GM18858 (cell line): Measurements from ENCODE around the gene PBX1.

ENCODE experiments used
- ATAC-seq: cut with Tn5 transposase; IDR thresholded peaks from one replicate; pipeline ENCODE4 v1.9.1; 2021; ENCODE audit not compliant: unreplicated experiment

The PBX1 gene

GRCh38 chr1:164771619-164772361 is 212.8 kb downstream of the PBX1 start:
- no peak for ATAC-seq

- ATAC-seq, result peak; percentile 91
Observed at GRCh38 chr1:164772635-164773034, 213.7 kb downstream of the PBX1 start.

- no peak for ATAC-seq
Observed at GRCh38 chr1:164773102-164773501, 214.1 kb downstream of the PBX1 start.

GRCh38 chr1:164774413-164774812 is 215.4 kb downstream of the PBX1 start:
- no peak for ATAC-seq

- no peak for ATAC-seq
Observed at GRCh38 chr1:164774819-164775654, 216.1 kb downstream of the PBX1 start.

GRCh38 chr1:164777518-164777917 is 218.5 kb downstream of the PBX1 start:
- ATAC-seq, result no peak

- no peak for ATAC-seq
Observed at GRCh38 chr1:164779376-164779775, 220.4 kb downstream of the PBX1 start.

- no peak for ATAC-seq
Observed at GRCh38 chr1:164780111-164780812, 221.3 kb downstream of the PBX1 start.

GRCh38 chr1:164780863-164781262 is 221.9 kb downstream of the PBX1 start:
- ATAC-seq, result no peak

- no peak for ATAC-seq
Observed at GRCh38 chr1:164781972-164782371, 223.0 kb downstream of the PBX1 start.

GRCh38 chr1:164783778-164784555 is 225.0 kb downstream of the PBX1 start:
- ATAC-seq, result no peak

GRCh38 chr1:164784960-164785359 is 226.0 kb downstream of the PBX1 start:
- no peak for ATAC-seq

- no peak for ATAC-seq
Observed at GRCh38 chr1:164785841-164786534, 227.0 kb downstream of the PBX1 start.

GRCh38 chr1:164786980-164787833 is 228.2 kb downstream of the PBX1 start:
- peak; percentile 86 for ATAC-seq

GRCh38 chr1:164787834-164788231 is 228.8 kb downstream of the PBX1 start:
- ATAC-seq, result no peak

- ATAC-seq, result no peak
Observed at GRCh38 chr1:164790081-164790480, 231.1 kb downstream of the PBX1 start.

GRCh38 chr1:164792410-164793004 is 233.5 kb downstream of the PBX1 start:
- ATAC-seq, result no peak

- no peak for ATAC-seq
Observed at GRCh38 chr1:164794356-164794755, 235.4 kb downstream of the PBX1 start.

- ATAC-seq, result no peak
Observed at GRCh38 chr1:164796916-164797315, 237.9 kb downstream of the PBX1 start.
